CD4-positive, alpha-beta T cell treated with Interleukin-4 for 4 hours (primary cell): ENCODE results near the gene KRTAP15-1.

Source experiments
- DNase-seq: peaks from one replicate; pipeline ENCODE4 v3.0.0-alpha.2; 2020

KRTAP15-1 gene, protein sequence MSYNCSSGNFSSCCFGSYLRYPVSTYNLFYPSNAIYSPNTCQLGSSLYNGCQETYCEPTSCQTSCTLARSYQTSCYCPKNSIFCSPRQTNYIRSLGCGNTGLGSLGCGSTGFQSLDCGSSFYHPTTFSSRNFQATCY

DNA sequence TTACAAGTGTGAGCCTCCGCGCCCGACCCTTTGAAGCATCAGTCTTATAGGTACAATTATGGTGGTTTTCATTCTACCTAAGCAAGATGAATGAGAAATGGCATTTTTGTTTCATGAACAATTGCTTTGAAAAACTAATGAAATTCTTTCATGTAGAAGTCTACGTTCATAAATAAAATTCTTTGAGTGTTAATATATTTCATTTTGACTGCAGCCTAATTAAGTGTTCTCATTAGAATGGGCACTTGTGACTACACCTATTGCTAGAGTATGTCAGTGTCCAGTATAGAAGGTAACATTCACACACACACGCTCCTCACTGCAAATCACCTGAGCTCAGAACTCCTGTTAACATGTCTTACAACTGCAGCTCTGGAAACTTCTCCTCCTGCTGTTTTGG lies at the start of gene KRTAP15-1:
TSS of gene KRTAP15-1 (plus strand) at position 301 of the 400 bp plus-strand sequence. CDS start at position 354, 53 bp downstream.
- DNase-seq = no peak

DNA sequence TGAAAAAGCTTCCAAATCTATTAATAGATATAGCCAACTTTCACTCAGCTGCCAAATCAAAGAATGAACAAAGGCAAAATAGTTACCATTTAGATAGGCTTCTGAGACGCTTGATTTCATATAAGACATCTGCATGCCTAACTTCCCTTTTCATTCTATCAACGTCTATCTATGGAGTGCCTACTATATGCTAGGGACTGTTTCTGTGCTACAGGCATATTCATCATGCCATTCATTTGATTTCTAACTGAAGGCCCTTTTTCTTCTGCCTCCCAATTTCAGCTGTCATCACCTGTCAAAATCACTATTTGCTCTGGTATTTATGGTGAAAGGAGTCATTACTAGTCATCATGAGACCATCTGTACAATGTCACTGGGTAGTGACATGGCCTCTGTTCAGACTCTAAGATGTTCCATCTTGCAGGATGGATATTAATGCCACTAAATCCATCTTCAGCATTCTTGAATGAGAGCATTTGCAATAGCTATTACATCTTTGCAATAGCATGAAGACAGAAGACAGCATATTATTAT lies 48.5 kb upstream of the KRTAP15-1 start:
- no peak for DNase-seq

GRCh38 chr21:30395731-30396130 lies 44.3 kb upstream of the KRTAP15-1 start, which contains the start of gene KRTAP13-1:
Gene KRTAP13-1, plus strand, starts transcription at chr21:30396031. Its CDS starts 56 bp downstream, at chr21:30396087.
- no peak for DNase-seq

DNA sequence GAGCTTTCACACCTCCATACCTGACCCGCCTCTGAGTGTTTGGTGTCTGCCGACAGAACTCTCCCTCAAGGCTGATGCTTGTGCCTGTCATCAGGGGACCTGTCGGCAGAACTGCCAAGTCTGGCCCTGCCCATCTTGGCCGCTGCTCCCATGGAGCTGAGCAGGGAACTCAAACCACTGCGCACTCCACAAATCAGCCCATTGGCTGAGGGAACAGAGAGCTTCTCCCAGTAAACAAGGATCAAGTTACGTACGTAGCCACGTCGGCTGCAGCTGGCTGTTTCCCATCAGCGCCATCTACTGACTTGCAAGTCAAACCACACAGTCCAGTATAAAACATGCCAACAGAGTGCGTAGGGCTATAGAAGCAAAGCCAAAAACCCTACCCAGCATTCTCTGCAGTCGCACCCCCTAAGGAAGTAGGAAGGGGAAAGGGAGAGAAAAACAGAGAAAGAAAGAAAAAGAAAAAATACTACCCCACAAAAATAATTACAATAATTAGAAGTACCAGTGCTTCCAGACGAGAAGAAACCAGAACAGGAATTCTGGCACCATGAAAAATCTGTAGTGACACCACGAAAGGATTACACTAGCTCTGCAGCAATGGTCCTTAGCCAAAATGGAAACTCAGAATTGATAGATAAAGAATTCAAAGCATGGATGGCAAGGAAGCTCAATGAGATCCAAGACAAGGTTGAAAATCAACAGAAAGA lies 31.1 kb upstream of the KRTAP15-1 start:
- DNase-seq = no peak

DNA sequence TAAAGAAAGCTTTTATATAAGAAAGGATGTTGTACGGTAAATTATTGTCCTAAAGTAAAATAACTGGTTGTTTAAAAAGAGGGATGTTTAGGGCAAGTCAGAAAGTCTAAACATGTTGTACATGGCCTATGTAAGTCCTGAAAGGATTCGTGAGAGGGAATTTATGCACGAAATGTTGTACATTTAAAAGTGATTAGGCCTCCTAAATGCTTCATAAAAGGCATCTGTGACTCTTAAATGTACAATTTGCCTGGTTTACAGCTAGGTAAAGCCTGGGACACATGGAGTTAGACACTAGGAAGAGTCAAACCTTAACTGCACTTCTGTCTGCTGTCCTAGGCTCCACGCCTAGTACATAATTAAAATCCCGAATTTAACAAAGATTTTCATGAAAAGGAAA lies 24.1 kb upstream of the KRTAP15-1 start:
- no peak for DNase-seq

GRCh38 chr21:30425826-30426225 lies 14.2 kb upstream of the KRTAP15-1 start, which contains the start of gene KRTAP13-3:
Gene KRTAP13-3, minus strand, starts transcription at chr21:30425926. Its CDS starts 14 bp downstream, at chr21:30425912.
- no peak for DNase-seq

DNA sequence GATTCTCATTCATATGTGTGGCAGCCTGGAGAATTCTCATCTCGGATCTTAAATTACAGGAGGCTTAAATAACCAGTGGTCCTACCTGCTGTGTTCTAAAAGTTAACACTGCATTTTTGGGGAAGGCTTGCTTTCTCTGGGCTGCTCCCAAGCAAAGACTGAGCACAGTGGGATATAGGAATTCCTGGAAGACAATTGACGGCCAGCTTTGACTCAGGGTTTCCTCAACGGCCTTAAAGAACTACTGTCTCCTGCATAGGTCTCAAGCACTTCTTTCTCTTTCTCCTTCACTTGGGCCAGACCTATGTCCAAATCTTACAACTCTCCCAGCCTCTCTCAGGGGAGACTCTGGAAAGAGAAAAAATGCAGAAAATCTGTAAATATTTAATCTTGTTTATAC lies 13.3 kb upstream of the KRTAP15-1 start:
- no peak for DNase-seq

DNA sequence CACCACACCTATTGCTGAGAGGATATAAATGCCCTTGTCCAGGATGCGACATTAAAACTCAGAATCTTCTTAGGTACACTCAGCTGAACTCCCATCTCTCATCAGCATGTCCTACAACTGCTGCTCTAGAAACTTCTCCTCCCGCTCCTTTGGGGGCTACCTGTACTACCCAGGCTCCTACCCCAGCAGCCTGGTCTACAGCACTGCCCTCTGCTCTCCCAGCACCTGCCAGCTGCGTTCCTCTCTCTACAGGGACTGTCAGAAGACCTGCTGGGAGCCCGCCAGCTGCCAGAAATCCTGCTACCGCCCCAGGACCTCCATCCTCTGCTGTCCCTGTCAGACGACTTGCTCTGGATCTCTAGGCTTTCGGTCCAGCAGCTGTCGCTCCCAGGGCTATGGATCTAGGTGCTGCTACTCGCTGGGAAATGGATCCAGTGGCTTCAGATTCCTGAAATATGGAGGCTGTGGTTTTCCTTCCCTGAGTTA lies 9.9 kb upstream of the KRTAP15-1 start, which contains the start of gene KRTAP13-4:
TSS of gene KRTAP13-4 (plus strand) at position 51 of the 486 bp plus-strand sequence. CDS start at position 107, 56 bp downstream.
- DNase-seq = no peak

DNA sequence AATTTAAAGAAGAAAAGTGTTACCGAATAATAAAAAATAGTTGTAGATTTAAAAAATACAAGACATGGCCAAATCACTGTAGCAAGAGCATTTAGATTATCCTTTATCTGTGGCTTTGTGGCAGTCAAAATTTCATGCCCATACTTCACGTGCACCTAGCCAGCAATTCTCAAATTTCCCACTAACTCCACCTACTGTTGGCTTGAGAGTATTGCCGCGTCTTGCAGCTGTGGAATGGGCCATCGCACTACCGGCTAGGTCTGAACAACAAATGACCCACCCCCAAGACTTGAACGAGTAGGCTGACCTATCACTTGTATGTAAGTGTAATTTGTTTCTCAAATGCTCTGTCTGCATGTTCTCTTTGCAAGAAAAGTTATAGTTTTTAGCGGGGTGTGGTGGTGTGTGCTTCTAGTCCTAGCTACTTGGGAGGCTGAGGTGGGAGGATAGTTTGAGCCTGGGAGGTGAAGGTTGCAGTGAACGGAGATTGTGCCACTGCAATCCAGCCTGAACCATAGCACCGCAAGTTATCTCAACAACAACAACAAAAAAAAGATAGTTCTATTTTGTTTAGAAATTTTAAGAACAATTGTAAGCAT lies 5.9 kb upstream of the KRTAP15-1 start:
- DNase-seq = peak; percentile 1

DNA sequence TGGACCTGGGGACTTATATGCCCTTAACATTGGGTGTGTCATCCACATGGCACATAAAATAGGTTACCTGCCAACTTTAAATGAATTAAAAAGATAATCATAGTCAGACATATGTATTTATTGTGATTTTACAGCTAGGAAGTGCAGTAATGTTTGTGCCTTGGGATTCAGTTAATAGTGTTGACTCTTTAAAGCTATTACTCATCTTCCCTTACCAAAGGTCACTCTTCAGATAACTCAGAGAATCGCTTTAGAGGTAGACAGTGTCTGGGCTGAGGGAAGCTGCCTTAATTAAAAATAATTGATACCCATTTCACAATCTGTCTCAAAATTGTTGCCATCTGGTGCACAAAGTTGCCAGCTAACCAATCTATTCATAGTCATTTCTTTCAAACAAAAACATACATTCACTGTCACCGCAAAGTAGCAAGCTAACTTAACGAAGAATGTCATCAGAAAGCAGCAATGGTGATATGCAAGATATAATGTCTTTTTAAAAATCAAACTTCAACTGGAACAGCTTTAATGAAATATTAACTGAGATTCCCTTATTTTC lies 3.0 kb upstream of the KRTAP15-1 start:
- DNase-seq = no peak

- no peak for DNase-seq
Observed at GRCh38 chr21:30443226-30443625, 3.2 kb downstream of the KRTAP15-1 start.

- no peak for DNase-seq
Observed at GRCh38 chr21:30444204-30444603, 4.1 kb downstream of the KRTAP15-1 start.

GRCh38 chr21:30447056-30447455 lies 7.0 kb downstream of the KRTAP15-1 start:
- DNase-seq = no peak

DNA sequence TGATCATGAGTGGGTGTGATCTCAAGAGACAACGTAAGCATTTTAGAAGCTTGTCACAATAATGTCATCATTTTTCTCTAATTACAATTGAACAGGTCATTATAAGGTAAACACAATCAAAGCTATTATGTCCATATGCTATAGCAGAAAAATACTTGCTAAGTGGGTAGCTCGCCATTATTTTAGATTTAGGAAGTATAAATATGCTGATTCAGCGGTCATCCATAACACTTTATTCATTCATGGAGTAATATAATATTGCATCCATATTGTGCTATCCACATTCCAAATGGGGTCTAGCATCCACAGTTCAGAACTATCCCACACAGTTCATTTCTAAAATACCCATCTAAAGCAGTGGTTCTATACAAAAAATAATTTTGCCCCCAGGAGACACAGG lies 8.4 kb downstream of the KRTAP15-1 start:
- DNase-seq = no peak

DNA sequence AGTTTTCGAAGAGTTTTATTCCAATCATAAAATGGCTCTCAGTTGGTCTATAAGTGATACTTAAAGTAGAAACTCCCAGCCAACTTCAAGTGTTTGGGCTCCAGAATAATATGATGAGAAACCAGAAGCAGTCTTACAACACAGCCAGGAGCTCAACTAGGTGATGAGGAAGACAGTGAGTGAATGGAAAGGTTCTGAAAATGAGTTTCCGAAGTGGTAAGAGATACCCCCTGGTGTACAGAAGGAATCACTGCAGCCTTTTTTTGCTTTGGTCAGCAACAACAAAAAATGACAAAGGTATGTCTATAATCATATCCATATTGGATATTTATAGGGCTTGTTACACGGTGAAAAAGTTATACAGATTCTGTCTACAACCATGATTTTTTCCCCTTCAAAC lies 23.6 kb downstream of the KRTAP15-1 start:
- DNase-seq = no peak

DNA sequence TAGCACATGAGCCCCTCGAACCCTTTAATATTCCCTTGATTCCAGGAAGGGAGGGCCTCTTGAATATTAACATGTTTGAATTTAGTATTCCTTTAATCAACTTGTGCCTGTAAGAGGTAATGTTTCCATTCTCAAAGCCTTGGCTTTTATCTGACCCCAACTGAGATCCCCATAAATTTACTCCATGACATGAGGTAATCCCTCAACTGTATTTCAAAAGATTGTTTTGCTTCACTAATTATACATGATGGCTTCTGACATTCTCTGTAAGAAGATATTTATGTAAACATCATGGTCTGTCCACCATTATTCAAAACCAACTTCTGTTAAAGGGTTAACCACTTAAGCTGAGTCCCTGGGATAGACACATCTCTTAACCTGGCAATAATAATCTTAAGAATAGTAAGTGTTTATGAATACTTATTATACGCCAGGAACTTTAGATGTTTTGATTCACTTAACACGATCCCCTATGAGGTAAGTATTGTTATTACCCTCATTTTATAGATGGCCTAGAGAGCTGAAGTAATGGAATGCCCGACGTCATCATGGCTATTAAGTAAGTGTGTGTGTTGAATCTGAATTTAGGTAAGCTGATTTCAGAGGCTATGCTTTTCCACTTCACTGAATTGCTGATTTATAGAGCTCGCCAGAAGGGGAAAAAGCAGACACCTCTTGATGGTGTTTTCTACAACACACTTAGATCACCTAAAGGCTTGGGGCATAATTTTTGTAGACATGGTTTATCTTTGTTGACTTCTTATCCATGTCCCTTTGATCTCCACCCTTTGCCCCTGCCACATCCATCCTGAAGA lies 29.0 kb downstream of the KRTAP15-1 start:
- DNase-seq = no peak

DNA sequence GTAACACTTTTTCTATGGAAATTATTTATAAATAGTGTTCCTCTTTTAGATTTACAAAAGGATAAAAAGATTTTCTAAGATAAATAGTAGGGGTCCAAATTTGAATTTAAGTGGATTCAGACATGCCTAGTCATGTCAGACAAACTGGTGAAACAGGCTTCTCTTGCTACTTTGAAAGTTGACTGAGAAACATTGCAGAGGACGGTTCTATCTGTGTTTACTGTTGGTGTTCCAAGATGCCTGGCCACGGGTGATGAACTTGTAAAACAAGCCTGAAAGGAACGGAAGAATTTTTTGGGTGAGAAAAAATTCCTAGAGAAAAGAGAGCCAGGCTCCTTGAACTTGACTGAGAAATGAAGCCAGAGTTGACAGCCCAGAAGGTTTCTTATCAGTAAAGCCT lies 37.9 kb downstream of the KRTAP15-1 start:
- no peak for DNase-seq

- no peak for DNase-seq
Observed at GRCh38 chr21:30479259-30479658, 39.2 kb downstream of the KRTAP15-1 start.

- DNase-seq = no peak
Observed at GRCh38 chr21:30480145-30480544, 40.1 kb downstream of the KRTAP15-1 start, which contains the start of gene KRTAP19-1. Gene KRTAP19-1, minus strand, starts transcription at chr21:30480367. Its CDS starts 50 bp downstream, at chr21:30480317.

GRCh38 chr21:30482130-30482529 lies 42.1 kb downstream of the KRTAP15-1 start:
- DNase-seq = no peak

DNA sequence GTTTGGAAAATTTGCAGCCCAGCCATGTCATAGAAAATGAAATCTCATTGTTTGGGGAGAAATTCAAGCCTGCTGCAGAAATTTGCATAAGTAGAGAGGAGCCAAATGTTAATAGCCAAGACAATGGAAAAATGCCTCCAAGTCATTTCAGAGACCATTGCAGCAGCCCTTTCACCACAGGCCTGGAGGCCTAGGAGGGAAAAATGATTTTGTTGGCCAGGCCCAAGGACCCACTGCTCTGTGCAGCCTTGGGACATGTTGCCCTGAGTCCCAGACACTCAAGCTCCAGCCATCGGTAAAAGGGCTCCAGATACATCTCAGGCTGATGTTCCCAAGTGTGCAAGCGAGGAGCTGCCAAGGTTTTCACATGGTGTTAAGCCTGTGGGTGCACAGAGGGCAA lies 46.1 kb downstream of the KRTAP15-1 start:
- no peak for DNase-seq

- no peak for DNase-seq
Observed at GRCh38 chr21:30487336-30487735, 47.3 kb downstream of the KRTAP15-1 start, which contains the start of gene KRTAP19-2. Gene KRTAP19-2, minus strand, starts transcription at chr21:30487436. Its CDS starts 88 bp downstream, at chr21:30487348.
